Gastroesophageal sphincter (tissue), 3 donors: ENCODE results near the gene TMEM151A.

Experiments used
- CTCF ChIP-seq, 4 experiments: fragments of 200-600 bp in 2 of 4; fragments of 450-650 bp in 2 of 4; sonication (generic) in 1 of 4; IDR thresholded peaks; one replicate each; pipeline ENCODE4 v1.5.1; 2017 to 2019; ENCODE audit warnings: antibody characterized with exemption in 4 of 4, mild to moderate bottlenecking in 2 of 4, moderate library complexity in 2 of 4
- EP300 ChIP-seq: sonication (generic); formaldehyde crosslinking; IDR thresholded peaks from one replicate; pipeline ENCODE4 v1.6.1; 2017; ENCODE audit warnings: antibody characterized with exemption, mild to moderate bottlenecking
- POLR2A ChIP-seq, 2 donors: fragments of 450-650 bp; IDR thresholded peaks; one replicate each; pipeline ENCODE4 v1.6.1; 2017; ENCODE audit warnings: antibody characterized with exemption in 2 of 2, mild to moderate bottlenecking in 2 of 2, moderate library complexity in 1 of 2

GRCh38 chr11:66327171-66328030 lies 35.7 kb downstream of the TMEM151A start:
- peak in 1 of 4 experiments; percentile 7 for TF ChIP-seq CTCF (IDR thresholded peaks at IDR 0.05)
- no peak for TF ChIP-seq EP300
- TF ChIP-seq POLR2A (IDR thresholded peaks at IDR 0.05), result no peak
